Measurements from ENCODE around the gene RNLS. TPM values are rescaled to one million over a fixed set of nuclear protein-coding genes. Genes with fewer than 3 reads are reported as not detected.

The RNLS gene
- total RNA-seq, 1 experiment from 2014 or later = 8.7 TPM

DNA sequence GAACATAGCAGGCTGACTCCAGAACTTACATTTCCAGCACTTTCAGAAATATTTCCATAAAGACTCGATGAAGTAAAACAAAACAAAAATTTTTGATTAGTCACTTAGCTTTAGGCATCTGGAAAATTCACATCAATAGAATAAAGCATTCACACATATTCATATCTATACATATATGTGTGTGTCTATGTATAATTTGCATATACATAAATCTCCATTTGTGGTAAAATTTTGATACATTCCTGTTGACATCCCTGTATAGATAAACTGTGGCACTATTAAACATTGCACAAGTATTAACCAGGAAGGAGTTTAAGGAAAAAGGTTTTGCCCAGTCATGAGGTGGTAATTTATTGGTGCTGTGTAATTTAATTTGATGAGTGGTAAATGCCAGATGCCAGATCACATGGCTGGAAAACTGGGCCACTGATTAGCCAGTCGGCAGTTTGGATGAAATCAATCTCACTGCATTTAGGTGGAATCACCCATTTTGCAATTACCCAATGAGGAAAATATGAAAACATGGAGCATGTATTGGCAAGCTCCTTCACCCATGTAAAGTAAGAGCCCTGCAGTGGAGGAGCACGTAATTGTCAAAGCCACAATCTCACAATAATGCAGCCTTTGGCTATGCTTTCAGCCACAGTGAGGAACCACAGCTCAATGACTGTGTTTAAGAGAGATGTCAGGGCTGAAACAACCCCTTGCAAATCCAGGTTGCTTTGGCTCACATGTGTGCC, 294.6 kb downstream of the RNLS start:
- no peaks in the 10 kb centered on the region for H3K4me1 Mint-ChIP-seq
- no peak for DNase-seq (ENCODE audit: low spot score)

DNA sequence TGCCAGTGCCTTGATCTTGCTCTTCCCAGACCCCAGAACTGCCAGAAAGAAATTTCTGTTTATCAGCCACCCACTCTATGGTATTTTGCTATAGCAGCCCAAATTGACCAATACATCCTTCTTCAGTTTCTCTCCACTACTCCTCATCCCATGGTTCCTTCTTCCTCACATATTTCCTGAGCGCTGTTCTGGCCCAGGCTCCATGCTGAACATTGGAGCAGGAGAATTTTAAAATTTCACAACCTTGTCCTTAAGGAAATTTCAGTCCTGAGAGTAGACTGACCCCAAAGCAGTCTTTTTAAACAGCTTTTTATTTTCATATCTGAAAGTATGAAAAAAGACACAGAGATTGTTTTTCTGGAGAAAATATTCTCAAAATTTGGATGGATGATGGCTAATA, 297.1 kb downstream of the RNLS start:
- ATAC-seq = no peak
- Mint-ChIP-seq H3K4me3 (no peak overlapping the region), H3K27me3 (ENCODE audit: low read depth) (no peaks in the 10 kb centered on the region), H3K4me1 (peaks cover 15% of the 10 kb centered on the region), H3K9me3 (no peaks in the 10 kb centered on the region), H3K36me3 (no peaks in the 10 kb centered on the region), H3K27ac (no peak overlapping the region)
- POLR2A ChIA-PET = no interaction called here
- CTCF ChIA-PET = no interaction called here
- no peak for DNase-seq (ENCODE audit: low spot score)
- TF ChIP-seq KAT7 (CRISPR knock-in tag; IDR thresholded peaks at IDR 0.05; ENCODE audit: borderline replicate concordance) (no peak), NFE2L1 (CRISPR knock-in tag; IDR thresholded peaks at IDR 0.05) (no peak), ZNF396 (CRISPR knock-in tag; IDR thresholded peaks at IDR 0.05; ENCODE audit: borderline replicate concordance) (no peak), SOX15 (CRISPR knock-in tag; IDR thresholded peaks at IDR 0.05) (no peak), JUN (CRISPR knock-in tag; IDR thresholded peaks at IDR 0.05) (no peak), SP1 (CRISPR knock-in tag; conservative IDR thresholded peaks at IDR 0.05) (no peak), HMGA2 (CRISPR knock-in tag; IDR thresholded peaks at IDR 0.05) (no peak), FOXJ3 (CRISPR knock-in tag; IDR thresholded peaks at IDR 0.05; ENCODE audit: borderline replicate concordance) (no peak), ZNF263 (CRISPR knock-in tag; IDR thresholded peaks at IDR 0.05; ENCODE audit: low read depth) (no peak)
- TF ChIP-seq, protein P1, sequence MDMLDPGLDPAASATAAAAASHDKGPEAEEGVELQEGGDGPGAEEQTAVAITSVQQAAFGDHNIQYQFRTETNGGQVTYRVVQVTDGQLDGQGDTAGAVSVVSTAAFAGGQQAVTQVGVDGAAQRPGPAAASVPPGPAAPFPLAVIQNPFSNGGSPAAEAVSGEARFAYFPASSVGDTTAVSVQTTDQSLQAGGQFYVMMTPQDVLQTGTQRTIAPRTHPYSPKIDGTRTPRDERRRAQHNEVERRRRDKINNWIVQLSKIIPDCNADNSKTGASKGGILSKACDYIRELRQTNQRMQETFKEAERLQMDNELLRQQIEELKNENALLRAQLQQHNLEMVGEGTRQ (CRISPR knock-in tag; IDR thresholded peaks at IDR 0.05) = no peak
- TF ChIP-seq, protein P2, sequence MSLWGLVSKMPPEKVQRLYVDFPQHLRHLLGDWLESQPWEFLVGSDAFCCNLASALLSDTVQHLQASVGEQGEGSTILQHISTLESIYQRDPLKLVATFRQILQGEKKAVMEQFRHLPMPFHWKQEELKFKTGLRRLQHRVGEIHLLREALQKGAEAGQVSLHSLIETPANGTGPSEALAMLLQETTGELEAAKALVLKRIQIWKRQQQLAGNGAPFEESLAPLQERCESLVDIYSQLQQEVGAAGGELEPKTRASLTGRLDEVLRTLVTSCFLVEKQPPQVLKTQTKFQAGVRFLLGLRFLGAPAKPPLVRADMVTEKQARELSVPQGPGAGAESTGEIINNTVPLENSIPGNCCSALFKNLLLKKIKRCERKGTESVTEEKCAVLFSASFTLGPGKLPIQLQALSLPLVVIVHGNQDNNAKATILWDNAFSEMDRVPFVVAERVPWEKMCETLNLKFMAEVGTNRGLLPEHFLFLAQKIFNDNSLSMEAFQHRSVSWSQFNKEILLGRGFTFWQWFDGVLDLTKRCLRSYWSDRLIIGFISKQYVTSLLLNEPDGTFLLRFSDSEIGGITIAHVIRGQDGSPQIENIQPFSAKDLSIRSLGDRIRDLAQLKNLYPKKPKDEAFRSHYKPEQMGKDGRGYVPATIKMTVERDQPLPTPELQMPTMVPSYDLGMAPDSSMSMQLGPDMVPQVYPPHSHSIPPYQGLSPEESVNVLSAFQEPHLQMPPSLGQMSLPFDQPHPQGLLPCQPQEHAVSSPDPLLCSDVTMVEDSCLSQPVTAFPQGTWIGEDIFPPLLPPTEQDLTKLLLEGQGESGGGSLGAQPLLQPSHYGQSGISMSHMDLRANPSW (CRISPR knock-in tag; conservative IDR thresholded peaks at IDR 0.05; ENCODE audit: low read depth) = no peak
- TF ChIP-seq, protein P3, sequence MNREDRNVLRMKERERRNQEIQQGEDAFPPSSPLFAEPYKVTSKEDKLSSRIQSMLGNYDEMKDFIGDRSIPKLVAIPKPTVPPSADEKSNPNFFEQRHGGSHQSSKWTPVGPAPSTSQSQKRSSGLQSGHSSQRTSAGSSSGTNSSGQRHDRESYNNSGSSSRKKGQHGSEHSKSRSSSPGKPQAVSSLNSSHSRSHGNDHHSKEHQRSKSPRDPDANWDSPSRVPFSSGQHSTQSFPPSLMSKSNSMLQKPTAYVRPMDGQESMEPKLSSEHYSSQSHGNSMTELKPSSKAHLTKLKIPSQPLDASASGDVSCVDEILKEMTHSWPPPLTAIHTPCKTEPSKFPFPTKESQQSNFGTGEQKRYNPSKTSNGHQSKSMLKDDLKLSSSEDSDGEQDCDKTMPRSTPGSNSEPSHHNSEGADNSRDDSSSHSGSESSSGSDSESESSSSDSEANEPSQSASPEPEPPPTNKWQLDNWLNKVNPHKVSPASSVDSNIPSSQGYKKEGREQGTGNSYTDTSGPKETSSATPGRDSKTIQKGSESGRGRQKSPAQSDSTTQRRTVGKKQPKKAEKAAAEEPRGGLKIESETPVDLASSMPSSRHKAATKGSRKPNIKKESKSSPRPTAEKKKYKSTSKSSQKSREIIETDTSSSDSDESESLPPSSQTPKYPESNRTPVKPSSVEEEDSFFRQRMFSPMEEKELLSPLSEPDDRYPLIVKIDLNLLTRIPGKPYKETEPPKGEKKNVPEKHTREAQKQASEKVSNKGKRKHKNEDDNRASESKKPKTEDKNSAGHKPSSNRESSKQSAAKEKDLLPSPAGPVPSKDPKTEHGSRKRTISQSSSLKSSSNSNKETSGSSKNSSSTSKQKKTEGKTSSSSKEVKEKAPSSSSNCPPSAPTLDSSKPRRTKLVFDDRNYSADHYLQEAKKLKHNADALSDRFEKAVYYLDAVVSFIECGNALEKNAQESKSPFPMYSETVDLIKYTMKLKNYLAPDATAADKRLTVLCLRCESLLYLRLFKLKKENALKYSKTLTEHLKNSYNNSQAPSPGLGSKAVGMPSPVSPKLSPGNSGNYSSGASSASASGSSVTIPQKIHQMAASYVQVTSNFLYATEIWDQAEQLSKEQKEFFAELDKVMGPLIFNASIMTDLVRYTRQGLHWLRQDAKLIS (CRISPR knock-in tag; IDR thresholded peaks at IDR 0.05; ENCODE audit: borderline replicate concordance) = no peak
- TF ChIP-seq, protein P4, sequence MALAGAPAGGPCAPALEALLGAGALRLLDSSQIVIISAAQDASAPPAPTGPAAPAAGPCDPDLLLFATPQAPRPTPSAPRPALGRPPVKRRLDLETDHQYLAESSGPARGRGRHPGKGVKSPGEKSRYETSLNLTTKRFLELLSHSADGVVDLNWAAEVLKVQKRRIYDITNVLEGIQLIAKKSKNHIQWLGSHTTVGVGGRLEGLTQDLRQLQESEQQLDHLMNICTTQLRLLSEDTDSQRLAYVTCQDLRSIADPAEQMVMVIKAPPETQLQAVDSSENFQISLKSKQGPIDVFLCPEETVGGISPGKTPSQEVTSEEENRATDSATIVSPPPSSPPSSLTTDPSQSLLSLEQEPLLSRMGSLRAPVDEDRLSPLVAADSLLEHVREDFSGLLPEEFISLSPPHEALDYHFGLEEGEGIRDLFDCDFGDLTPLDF (CRISPR knock-in tag; IDR thresholded peaks at IDR 0.05) = no peak

More for the DNA sequence above, 294.6 kb downstream of the RNLS start:
- ATAC-seq = no peak
- CTCF ChIA-PET = interaction anchor here (1.3 kb wide), 1 partner anchor 30 kb away, joined by 3 read pairs; no protein-coding TSS in a partner anchor
- POLR2A ChIA-PET = no interaction called here
- no peak overlapping the region for H3K4me3 Mint-ChIP-seq
- no peak overlapping the region for H3K27ac Mint-ChIP-seq
- no peaks in the 10 kb centered on the region for H3K9me3 Mint-ChIP-seq
- no peaks in the 10 kb centered on the region for H3K27me3 Mint-ChIP-seq (ENCODE audit: low read depth)
- TF ChIP-seq, protein P5, sequence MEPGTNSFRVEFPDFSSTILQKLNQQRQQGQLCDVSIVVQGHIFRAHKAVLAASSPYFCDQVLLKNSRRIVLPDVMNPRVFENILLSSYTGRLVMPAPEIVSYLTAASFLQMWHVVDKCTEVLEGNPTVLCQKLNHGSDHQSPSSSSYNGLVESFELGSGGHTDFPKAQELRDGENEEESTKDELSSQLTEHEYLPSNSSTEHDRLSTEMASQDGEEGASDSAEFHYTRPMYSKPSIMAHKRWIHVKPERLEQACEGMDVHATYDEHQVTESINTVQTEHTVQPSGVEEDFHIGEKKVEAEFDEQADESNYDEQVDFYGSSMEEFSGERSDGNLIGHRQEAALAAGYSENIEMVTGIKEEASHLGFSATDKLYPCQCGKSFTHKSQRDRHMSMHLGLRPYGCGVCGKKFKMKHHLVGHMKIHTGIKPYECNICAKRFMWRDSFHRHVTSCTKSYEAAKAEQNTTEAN (CRISPR knock-in tag; IDR thresholded peaks at IDR 0.05) = no peak
- TF ChIP-seq GABPB1 (CRISPR knock-in tag; IDR thresholded peaks at IDR 0.05) (no peak), NR2C2 (CRISPR knock-in tag; IDR thresholded peaks at IDR 0.05) (no peak), ZNF416 (CRISPR knock-in tag; IDR thresholded peaks at IDR 0.05) (no peak), SMAD4 (CRISPR knock-in tag; IDR thresholded peaks at IDR 0.05) (no peak), NFATC4 (CRISPR knock-in tag; IDR thresholded peaks at IDR 0.05) (no peak), CREM (CRISPR knock-in tag; IDR thresholded peaks at IDR 0.05) (no peak), ATF1 (CRISPR knock-in tag; IDR thresholded peaks at IDR 0.05) (no peak)
- TF ChIP-seq, protein P6, sequence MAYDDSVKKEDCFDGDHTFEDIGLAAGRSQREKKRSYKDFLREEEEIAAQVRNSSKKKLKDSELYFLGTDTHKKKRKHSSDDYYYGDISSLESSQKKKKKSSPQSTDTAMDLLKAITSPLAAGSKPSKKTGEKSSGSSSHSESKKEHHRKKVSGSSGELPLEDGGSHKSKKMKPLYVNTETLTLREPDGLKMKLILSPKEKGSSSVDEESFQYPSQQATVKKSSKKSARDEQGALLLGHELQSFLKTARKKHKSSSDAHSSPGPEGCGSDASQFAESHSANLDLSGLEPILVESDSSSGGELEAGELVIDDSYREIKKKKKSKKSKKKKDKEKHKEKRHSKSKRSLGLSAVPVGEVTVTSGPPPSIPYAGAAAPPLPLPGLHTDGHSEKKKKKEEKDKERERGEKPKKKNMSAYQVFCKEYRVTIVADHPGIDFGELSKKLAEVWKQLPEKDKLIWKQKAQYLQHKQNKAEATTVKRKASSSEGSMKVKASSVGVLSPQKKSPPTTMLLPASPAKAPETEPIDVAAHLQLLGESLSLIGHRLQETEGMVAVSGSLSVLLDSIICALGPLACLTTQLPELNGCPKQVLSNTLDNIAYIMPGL (CRISPR knock-in tag; IDR thresholded peaks at IDR 0.05) = no peak
- TF ChIP-seq, protein P7, sequence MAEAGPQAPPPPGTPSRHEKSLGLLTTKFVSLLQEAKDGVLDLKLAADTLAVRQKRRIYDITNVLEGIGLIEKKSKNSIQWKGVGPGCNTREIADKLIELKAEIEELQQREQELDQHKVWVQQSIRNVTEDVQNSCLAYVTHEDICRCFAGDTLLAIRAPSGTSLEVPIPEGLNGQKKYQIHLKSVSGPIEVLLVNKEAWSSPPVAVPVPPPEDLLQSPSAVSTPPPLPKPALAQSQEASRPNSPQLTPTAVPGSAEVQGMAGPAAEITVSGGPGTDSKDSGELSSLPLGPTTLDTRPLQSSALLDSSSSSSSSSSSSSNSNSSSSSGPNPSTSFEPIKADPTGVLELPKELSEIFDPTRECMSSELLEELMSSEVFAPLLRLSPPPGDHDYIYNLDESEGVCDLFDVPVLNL (CRISPR knock-in tag; IDR thresholded peaks at IDR 0.05; ENCODE audit: borderline replicate concordance, low read depth) = no peak
- TF ChIP-seq, protein P8, sequence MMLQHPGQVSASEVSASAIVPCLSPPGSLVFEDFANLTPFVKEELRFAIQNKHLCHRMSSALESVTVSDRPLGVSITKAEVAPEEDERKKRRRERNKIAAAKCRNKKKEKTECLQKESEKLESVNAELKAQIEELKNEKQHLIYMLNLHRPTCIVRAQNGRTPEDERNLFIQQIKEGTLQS (CRISPR knock-in tag; conservative IDR thresholded peaks at IDR 0.05) = no peak
- no peaks in the 10 kb centered on the region for H3K36me3 Mint-ChIP-seq

All from WTC11 (cell line).